SJSA1 (cell line): ENCODE measurements around the gene DOCK9. TPM values are rescaled to one million over a fixed set of nuclear protein-coding genes. Genes with fewer than 3 reads are reported as not detected.
A peak's percentile ranks its signal among the peaks of the same experiment; 100 is the strongest.

Experiments used
- DNase-seq, 2 experiments: peaks; one replicate each; pipeline ENCODE4 v3.0.0-alpha.2; 2015 to 2020; ENCODE audit warnings: low spot score in 2 of 2, low read depth in 1 of 2
- H3K27ac ChIP-seq: fragments of 250-450 bp; sonication (Bioruptor Pico); 2 replicates; pipeline ENCODE4 v1.5.1; 2020; ENCODE audit warnings: mild to moderate bottlenecking, moderate library complexity
- H3K27me3 ChIP-seq: fragments of 250-450 bp; sonication (Bioruptor Pico); replicated peaks from 2 replicates; pipeline ENCODE4 v1.5.1; 2020; ENCODE audit warnings: mild to moderate bottlenecking, moderate library complexity
- H3K36me3 ChIP-seq: fragments of 250-450 bp; sonication (Bioruptor Pico); 2 replicates; pipeline ENCODE4 v1.5.1; 2020; ENCODE audit warnings: mild to moderate bottlenecking
- H3K4me1 ChIP-seq: fragments of 250-450 bp; sonication (Bioruptor Pico); replicated peaks from 2 replicates; pipeline ENCODE4 v1.6.1; 2021; ENCODE audit warnings: mild to moderate bottlenecking
- H3K4me3 ChIP-seq: fragments of 250-450 bp; sonication (Bioruptor Pico); 2 replicates; pipeline ENCODE4 v1.5.1; 2020; ENCODE audit warnings: mild to moderate bottlenecking
- H3K9me3 ChIP-seq: fragments of 250-450 bp; sonication (Bioruptor Pico); replicated peaks from 2 replicates; pipeline ENCODE4 v1.5.1; 2020; ENCODE audit warnings: mild to moderate bottlenecking
- total RNA-seq: library from RNA; depleted of rRNA; stranded (reverse); fragments of >200 nt; shearing (Covaris generic); gene quantifications from 2 replicates; pipeline ENCODE4 v1.2.3, GENCODE V29; 2014

Gene DOCK9
- total RNA-seq, 1 experiment from 2014 or later: 122 TPM

DNA sequence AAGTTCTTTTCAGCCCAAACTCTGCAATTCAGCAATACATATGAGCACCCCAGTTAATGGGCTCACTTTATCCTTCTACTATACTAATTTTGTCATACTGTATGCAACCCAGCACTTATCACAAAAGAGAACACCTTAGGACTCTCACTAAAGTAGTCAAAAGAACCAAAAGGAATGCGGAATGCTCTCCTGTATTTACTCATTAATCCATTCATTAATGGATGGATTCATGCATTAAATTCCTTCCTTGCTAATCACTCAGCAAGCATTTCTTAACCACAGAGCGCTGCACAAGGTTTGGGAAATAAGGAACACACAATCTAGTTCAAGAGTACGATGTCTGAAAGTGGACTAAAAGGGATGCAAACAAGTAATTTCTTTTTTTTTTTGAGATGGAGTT lies 12.8 kb upstream of the DOCK9 start:
- Histone ChIP-seq H3K9me3 (no peaks in the 10 kb centered on the region), H3K4me1 (no peaks in the 10 kb centered on the region), H3K27me3 (no peaks in the 10 kb centered on the region), H3K27ac (no peak overlapping the region), H3K36me3 (no peaks in the 10 kb centered on the region), H3K4me3 (no peak overlapping the region)
- DNase-seq: peak in 1 of 2 experiments; percentile 41

DNA sequence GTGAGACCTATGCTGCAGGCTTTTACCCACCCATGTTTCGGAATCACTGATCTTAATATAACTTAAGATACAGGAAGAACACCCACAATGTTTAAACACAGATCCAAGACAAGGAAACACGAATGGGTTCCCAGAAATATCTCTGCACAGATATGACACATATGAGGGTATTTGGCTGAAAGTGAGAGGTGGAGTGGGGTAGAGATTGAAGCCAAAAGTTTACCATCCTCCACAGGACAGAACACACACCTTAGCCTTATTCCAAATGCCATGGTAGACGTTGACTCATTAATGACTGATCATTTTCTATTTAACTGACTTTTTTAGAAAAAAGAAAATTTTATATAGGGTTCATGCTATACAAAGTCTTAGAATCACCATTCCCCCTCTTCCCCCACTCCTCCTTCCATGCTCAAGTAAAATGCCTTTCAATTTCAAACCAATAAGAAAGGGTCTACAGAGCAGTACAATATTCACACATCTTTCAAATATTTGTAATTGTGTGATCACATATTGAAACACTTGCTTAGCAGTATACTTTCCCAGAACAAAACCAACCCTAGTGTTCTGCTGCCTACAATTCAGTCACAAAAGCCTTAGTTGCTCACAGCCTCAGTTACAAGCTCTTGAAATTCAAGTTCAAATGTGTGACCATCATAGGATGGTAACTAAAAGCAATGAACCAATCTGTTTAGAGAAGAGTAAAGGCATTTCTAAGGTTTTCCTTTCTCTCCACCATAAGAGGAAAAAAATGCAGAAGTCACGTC lies 11.8 kb upstream of the DOCK9 start:
- DNase-seq: peak in 1 of 2 experiments; percentile 38
- H3K4me3 ChIP-seq: no peak overlapping the region
- no peaks in the 10 kb centered on the region for H3K4me1 ChIP-seq
- no peak overlapping the region for H3K27ac ChIP-seq
- H3K9me3 ChIP-seq: no peaks in the 10 kb centered on the region
- H3K27me3 ChIP-seq: no peaks in the 10 kb centered on the region
- H3K36me3 ChIP-seq: no peaks in the 10 kb centered on the region

DNA sequence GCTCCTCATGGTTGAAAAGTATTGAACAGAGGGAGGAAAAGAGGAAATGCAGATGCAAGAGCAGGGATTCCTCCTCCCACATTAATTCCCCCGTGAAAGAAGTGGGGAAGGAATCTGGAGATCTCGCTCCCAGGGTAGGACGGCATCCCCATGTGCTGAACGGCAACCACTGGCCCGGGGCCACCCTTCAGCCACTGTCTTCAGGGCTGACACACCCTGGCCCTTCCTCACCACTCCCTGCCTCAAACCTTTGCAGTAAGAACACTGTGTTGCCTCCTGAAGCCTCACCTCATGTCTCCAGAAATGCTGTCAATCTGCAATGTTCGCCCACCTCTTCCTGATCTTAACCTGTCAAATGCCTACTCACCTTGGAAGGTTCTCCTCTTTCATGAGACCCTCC lies 10.9 kb upstream of the DOCK9 start:
- no peak overlapping the region for H3K27ac ChIP-seq

DNA sequence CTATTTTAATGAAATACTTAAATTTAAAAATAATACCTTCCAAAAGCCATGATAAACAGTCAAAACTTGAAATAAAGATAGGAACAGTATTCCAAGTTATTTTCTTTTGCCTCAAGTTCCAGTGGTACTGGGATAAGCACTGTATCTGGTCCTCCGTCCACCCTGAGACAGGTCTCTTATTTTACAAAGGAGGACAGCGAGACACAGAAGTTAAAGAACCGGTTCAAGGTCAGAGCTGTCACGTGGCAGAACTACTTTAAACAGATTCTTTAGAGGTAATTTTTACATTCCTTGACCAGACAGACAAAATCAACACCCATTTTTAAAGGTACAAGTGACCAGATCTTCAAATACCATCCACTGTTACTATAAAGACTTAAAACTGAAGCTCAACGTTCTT lies 10.4 kb upstream of the DOCK9 start:
- no peaks in the 10 kb centered on the region for H3K9me3 ChIP-seq
- no peak overlapping the region for H3K27ac ChIP-seq
- DNase-seq: peak in 1 of 2 experiments; percentile 47
- no peaks in the 10 kb centered on the region for H3K36me3 ChIP-seq
- H3K4me3 ChIP-seq: no peak overlapping the region
- H3K27me3 ChIP-seq: no peaks in the 10 kb centered on the region
- peaks cover 6% of the 10 kb centered on the region for H3K4me1 ChIP-seq

More for the DNA sequence above, 10.9 kb upstream of the DOCK9 start:
- Histone ChIP-seq H3K4me1 (peaks cover 6% of the 10 kb centered on the region), H3K36me3 (no peaks in the 10 kb centered on the region), H3K9me3 (no peaks in the 10 kb centered on the region), H3K27me3 (no peaks in the 10 kb centered on the region), H3K4me3 (no peak overlapping the region)
- peak in 1 of 2 experiments; percentile 70 for DNase-seq

DNA sequence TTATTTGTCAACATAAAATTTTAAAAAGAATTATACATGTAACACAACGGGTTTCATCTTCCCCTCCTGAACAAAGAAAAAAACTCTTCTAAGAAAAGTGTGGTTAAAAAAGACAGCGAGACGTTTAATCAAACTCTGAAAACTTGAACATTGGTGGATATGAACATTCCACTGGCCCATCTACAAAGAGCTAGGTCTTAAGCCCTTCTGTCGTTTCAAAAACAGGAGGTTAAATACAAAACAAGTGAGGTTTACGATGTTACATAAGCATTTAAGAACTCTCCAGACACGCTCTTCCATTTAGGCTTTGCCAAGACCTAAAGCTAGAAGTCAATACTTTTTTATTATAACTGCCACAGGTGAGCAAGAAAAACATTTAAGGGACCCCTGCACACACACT lies 9.4 kb upstream of the DOCK9 start:
- H3K4me3 ChIP-seq: no peak overlapping the region
- H3K27ac ChIP-seq: no peak overlapping the region
- no peaks in the 10 kb centered on the region for H3K27me3 ChIP-seq
- no peaks in the 10 kb centered on the region for H3K9me3 ChIP-seq
- peak in 1 of 2 experiments; percentile 31 for DNase-seq
- H3K36me3 ChIP-seq: no peaks in the 10 kb centered on the region
- peaks cover 6% of the 10 kb centered on the region for H3K4me1 ChIP-seq

DNA sequence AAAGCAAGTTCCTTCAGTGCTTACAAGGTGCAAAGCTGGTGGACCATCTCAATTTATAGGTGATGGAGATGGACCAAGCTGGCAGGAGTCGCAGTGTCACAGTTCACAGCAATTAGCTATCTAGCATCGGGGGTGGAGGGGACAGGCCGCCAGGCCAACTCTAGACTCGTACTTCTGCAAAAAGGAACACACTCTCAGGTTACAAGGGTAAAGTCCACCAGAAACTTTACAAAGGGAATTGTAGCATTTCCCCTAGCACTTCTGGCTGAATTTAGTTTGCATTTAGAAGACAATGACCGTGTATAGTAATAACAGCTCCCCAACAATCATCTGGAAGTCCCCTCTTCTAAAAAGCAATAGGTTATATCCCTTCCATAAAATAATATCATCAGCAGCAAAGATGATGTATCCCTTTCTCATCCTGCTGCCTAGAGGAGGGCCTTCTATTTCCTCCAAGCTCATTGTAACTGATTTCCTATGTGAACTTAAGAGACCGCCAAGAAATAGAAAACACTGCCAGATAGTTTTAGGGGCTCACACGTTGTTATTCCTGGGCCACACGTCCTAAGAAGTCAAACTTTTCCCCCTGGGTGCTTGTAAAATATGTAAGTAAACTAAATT lies 8.5 kb upstream of the DOCK9 start:
- Histone ChIP-seq H3K9me3 (no peaks in the 10 kb centered on the region), H3K27ac (no peak overlapping the region), H3K27me3 (no peaks in the 10 kb centered on the region), H3K4me3 (no peak overlapping the region), H3K4me1 (peaks cover 13% of the 10 kb centered on the region), H3K36me3 (no peaks in the 10 kb centered on the region)
- DNase-seq: peak in 1 of 2 experiments; percentile 61

DNA sequence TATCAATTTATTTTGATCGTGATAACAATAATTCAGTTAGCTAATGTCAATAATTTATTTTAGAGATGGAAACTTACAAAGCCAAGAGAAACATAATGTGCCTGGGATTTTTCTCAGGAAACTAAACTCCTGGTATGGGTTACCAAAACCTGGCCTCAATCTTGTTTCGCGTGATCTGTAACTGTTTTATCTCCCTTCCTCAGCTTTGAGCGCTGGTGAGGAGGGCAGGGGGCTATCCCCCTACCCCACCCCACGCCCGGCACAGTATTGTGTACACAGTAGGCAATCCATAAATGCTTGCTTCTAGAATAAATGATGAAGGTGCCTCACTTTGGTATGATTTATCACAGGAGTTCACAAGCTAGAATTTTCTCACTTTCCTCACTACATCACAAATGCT lies 7.7 kb upstream of the DOCK9 start:
- no peak overlapping the region for H3K4me3 ChIP-seq
- DNase-seq: peak in 1 of 2 experiments; percentile 67
- no peaks in the 10 kb centered on the region for H3K36me3 ChIP-seq
- H3K27ac ChIP-seq: no peak overlapping the region
- H3K27me3 ChIP-seq: no peaks in the 10 kb centered on the region
- no peaks in the 10 kb centered on the region for H3K9me3 ChIP-seq
- H3K4me1 ChIP-seq: peaks cover 13% of the 10 kb centered on the region

DNA sequence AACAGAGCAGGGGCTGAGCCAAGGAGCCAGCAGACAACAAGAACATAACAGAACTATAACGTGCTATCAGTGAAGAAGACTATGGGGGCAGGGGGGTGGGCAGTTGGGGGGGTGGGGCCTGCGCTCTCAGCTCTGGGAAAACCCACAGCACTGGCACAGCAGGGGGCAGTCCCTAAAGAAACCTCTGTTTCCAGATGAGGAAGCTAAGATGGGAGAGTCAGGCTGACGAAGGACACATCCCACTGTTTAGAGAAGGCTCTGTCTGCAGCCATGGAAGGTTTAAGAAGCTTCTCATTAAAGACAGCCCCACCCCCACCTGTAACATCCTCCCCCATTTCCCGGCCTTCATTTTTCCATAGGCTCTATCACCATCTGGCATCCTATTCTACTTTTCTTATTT lies 7.1 kb upstream of the DOCK9 start:
- DNase-seq: peak in 1 of 2 experiments; percentile 53
- Histone ChIP-seq H3K4me3 (no peak overlapping the region), H3K36me3 (no peaks in the 10 kb centered on the region)

DNA sequence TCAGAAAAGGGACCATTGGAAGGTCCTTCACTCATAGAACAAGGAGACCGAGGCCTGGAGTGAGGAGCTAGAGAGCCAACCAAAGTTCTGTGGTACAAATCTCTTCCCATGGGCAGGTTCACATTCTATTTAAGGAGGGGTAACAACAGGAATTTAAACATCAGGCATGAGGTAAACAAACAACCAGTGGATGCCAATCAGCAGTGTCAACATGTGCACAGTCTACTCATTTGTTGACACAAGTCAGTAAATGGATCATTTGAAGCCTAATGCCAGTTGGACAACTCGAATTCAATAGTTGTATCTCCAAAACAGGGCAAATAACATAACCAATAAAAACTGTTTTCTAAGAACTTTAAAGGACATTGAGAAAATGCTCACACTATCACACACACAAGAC lies 6.3 kb upstream of the DOCK9 start:
- Histone ChIP-seq H3K9me3 (no peaks in the 10 kb centered on the region), H3K4me1 (peaks cover 13% of the 10 kb centered on the region), H3K27ac (no peak overlapping the region), H3K4me3 (no peak overlapping the region), H3K36me3 (no peaks in the 10 kb centered on the region), H3K27me3 (no peaks in the 10 kb centered on the region)
- DNase-seq: peak in 1 of 2 experiments; percentile 53

More for the DNA sequence above, 7.1 kb upstream of the DOCK9 start:
- peaks cover 13% of the 10 kb centered on the region for H3K4me1 ChIP-seq
- H3K27me3 ChIP-seq: no peaks in the 10 kb centered on the region
- no peaks in the 10 kb centered on the region for H3K9me3 ChIP-seq
- H3K27ac ChIP-seq: no peak overlapping the region

DNA sequence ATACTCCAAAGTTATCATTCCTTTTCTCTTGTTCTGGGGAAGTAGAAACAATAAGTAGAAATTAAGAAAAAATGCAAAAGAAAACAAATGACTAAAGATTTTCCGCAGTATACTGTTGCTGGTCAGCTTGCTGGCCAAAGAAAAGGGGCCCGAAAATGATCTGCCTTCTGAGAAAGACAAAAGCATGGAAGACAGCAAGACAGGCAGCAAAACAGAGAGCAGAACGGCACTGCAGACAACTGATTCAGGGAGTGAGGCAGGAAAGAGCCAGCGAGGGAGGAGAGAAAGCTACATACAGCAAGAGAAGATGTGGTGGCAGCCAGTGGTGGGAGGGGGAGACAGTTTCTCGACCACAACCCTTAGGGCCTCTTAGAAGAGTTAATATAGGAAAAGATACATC lies 5.3 kb upstream of the DOCK9 start:
- Histone ChIP-seq H3K4me3 (no peak overlapping the region), H3K27me3 (no peaks in the 10 kb centered on the region), H3K9me3 (no peaks in the 10 kb centered on the region), H3K36me3 (no peaks in the 10 kb centered on the region), H3K27ac (no peak overlapping the region), H3K4me1 (peaks cover 20% of the 10 kb centered on the region)
- peak in 1 of 2 experiments; percentile 62 for DNase-seq

DNA sequence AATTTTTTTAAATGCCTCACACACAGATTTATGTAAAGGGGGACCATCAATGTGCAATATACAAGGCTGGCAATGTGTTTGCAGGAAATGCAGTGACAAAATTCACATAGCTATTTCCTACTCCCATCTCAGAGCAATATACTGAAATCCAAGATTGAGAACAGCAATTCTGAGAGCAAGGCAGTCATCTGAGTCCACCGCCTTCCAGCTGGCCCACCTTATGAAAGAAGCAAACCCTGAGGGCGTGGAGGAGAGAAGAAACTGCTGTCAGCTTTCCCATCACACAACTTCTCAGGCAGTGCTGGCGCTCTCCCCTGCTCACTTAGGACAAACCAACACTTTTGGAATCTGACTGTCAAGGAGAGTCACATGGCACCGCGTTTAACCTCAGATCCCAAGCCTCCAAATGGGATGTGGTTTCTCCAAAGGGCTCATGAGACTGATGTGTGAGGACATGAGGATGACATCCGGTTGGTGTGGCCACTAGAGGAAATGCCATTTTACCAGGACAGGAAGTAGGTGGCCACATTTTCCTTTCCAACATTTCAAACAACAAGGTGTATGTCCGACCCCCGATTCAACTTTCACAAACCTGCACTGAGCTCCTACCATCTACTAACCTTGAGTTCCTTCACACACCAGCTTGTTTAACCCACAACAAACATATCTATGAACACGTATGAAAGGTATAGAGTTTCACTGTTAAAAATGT lies 3.7 kb upstream of the DOCK9 start:
- H3K4me3 ChIP-seq: no peak overlapping the region
- peak in 1 of 2 experiments; percentile 66 for DNase-seq
- H3K27me3 ChIP-seq: no peaks in the 10 kb centered on the region
- H3K4me1 ChIP-seq: peaks cover 37% of the 10 kb centered on the region
- H3K36me3 ChIP-seq: no peaks in the 10 kb centered on the region
- no peaks in the 10 kb centered on the region for H3K9me3 ChIP-seq
- no peak overlapping the region for H3K27ac ChIP-seq

DNA sequence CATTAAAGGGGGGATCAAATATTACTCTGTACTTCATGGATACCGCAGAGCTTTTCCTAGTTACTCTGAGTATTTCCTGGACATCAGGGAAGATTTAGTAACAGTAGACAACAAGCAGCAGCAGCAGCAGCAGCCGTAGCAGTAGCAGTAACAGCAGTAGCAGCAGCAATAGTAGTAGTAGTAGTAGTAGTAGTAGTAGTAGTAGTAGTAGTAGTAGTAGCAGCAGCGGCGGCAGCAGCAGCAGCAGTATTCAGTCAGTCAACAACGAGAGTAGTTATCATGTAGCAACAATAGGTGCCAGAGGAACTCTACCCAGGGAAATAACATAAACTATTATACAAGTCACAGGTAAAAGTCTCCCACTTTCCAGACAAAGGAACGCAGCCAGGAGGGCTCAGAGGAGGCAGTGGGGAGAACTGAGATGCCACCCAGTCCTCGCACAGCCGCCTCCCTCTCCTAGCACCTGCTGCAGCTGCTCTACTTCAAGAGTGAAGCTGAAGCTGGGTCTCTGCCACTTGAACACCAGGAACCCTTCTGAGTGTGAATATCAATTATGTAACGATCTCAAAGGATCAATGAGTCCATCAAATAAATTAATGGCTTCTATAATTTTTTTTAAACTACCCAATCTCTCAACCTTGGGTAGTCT lies 1.3 kb upstream of the DOCK9 start:
- Histone ChIP-seq H3K36me3 (no peaks in the 10 kb centered on the region), H3K4me1 (peaks cover 44% of the 10 kb centered on the region), H3K4me3 (no peak overlapping the region), H3K27ac (no peak overlapping the region), H3K9me3 (no peaks in the 10 kb centered on the region), H3K27me3 (no peaks in the 10 kb centered on the region)
- no peak for DNase-seq

DNA sequence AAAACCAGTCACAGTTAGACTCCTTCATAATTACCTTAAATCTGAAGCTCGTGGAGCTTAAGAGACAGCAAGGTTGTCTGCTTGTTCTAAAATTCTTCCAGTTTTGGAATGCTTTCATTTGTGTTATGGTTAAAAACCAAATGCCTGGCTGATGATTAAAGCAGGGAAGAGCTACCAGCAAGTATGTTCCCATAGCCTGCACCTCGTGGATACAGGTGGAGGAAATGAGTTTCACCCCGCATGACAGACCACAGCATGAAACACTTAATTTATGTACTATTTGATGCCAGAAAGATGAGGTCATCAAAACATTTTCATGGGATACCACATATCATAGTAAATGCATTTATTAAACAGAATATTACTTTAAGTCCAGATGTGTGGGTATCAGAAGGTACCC lies 416 bp upstream of the DOCK9 start:
- no peaks in the 10 kb centered on the region for H3K9me3 ChIP-seq
- peak overlapping the region; percentile 31 for H3K27ac ChIP-seq
- DNase-seq: peak in 1 of 2 experiments; percentile 91
- H3K27me3 ChIP-seq: no peaks in the 10 kb centered on the region
- peaks cover 43% of the 10 kb centered on the region for H3K4me1 ChIP-seq
- H3K4me3 ChIP-seq: peak overlapping the region; percentile 31
- H3K36me3 ChIP-seq: no peaks in the 10 kb centered on the region
